Natural killer cell (primary cell): ENCODE data around the gene BAZ1A. TPM values are rescaled to one million over a fixed set of nuclear protein-coding genes. Genes with fewer than 3 reads are reported as not detected.

Experiments
- ATAC-seq, 3 donors: fragments of 150-1000 bp in 2 of 3; fragments of 200-7000 bp in 1 of 3; cut with Tn5 transposase; 1 replicate in 1 of 3; 2 replicates in 2 of 3; pipeline ENCODE4 v1.10.0; 2021; ENCODE audit warnings: mild to moderate bottlenecking in 2 of 3, moderate library complexity in 2 of 3
- DNase-seq, 2 donors: peaks; one replicate each; pipeline versions ENCODE4 v3.0.0 to v3.0.0-alpha.2; 2013 to 2021; ENCODE audit warnings: mixed read lengths in 1 of 2
- H3K27ac ChIP-seq: one replicate; pipeline ENCODE4 v1.5.1; 2013; ENCODE audit warnings: mild to moderate bottlenecking, low read length
- H3K27me3 ChIP-seq: one replicate; pipeline ENCODE4 v1.6.1; 2013; ENCODE audit warnings: low read length; ENCODE audit not compliant: control insufficient read depth, insufficient read depth
- H3K36me3 ChIP-seq: one replicate; pipeline ENCODE4 v1.6.1; 2013; ENCODE audit warnings: low read length; ENCODE audit not compliant: control insufficient read depth, insufficient read depth
- H3K4me1 ChIP-seq: one replicate; pipeline ENCODE4 v1.6.1; 2013; ENCODE audit warnings: low read length; ENCODE audit not compliant: control insufficient read depth, insufficient read depth
- H3K4me3 ChIP-seq: one replicate; pipeline ENCODE4 v1.5.1; 2013; ENCODE audit warnings: low read length
- H3K9me3 ChIP-seq: one replicate; pipeline ENCODE4 v1.6.1; 2013; ENCODE audit warnings: low read length; ENCODE audit not compliant: control insufficient read depth, insufficient read depth
- H3K27ac Mint-ChIP-seq, 2 donors: one replicate each; pipeline ENCODE4 v1.8.0; 2022; ENCODE audit warnings: mild to moderate bottlenecking in 2 of 2, mixed read lengths in 2 of 2, moderate library complexity in 1 of 2
- H3K27me3 Mint-ChIP-seq, 2 donors: one replicate each; pipeline ENCODE4 v1.8.0; 2022; ENCODE audit warnings: low read depth in 2 of 2, mixed read lengths in 2 of 2
- H3K36me3 Mint-ChIP-seq: one replicate; pipeline ENCODE4 v1.8.0; 2022; ENCODE audit warnings: mixed read lengths
- H3K4me1 Mint-ChIP-seq, 2 donors: one replicate each; pipeline ENCODE4 v1.8.0; 2022; ENCODE audit warnings: mixed read lengths in 2 of 2
- H3K4me3 Mint-ChIP-seq: one replicate; pipeline ENCODE4 v1.8.0; 2022; ENCODE audit warnings: mild to moderate bottlenecking, moderate library complexity, mixed read lengths
- H3K9me3 Mint-ChIP-seq, 2 donors: one replicate each; pipeline ENCODE4 v1.8.0; 2022; ENCODE audit warnings: mixed read lengths in 2 of 2
- CTCF ChIP-seq: fragments of 200-600 bp; IDR thresholded peaks from one replicate; pipeline ENCODE4 v1.8.0; 2022; ENCODE audit warnings: antibody characterized with exemption
- WGBS: methylation state at CpG from one replicate; pipeline ENCODE4 v1.1.7; 2013; ENCODE audit warnings: missing lambda C conversion rate; ENCODE audit not compliant: insufficient coverage; 5-methylcytosine and 5-hydroxymethylcytosine counted together
- intact Hi-C: fragments of 100-400 bp; cut with micrococcal nuclease; formaldehyde crosslinking; loops from one replicate; pipeline ENCODE4 v1.14.2; 2022
- total RNA-seq, 4 donors: library from RNA; stranded (reverse); fragments of 120-200 nt in 1 of 4; gene quantifications; one replicate each; pipeline versions ENCODE4 v1.2.3 to v1.2.4, GENCODE V29; 2013 to 2022

The BAZ1A gene
- total RNA-seq, 3 donors from 2014 or later (not counting 1 experiment from before 2014, with no cell fraction given) = 54.6 to 89.5 (median 64.6) TPM

DNA sequence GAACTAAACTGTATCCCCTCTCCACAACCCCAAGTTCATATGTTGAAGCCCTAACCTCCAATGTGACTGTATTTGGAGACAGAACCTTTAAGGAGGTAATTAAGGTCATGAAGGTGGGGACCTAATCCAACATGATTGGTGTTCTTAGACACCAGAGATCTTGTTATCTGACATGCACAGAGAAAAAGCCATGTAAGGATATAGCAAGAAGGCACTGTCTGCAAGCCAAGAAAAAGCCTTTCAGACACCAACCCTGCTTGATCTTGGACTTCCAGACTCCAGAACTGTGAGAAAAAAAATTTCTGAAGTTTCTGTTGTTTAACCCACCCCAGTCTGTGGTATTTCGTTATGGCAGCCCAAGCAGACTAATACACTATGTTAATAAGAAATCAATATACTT is 98.5 kb downstream of the BAZ1A start:
- Histone ChIP-seq H3K9me3 (no peaks in the 10 kb centered on the region), H3K4me1 (no peaks in the 10 kb centered on the region), H3K27ac (no peak overlapping the region), H3K36me3 (peaks cover 60% of the 10 kb centered on the region), H3K27me3 (no peaks in the 10 kb centered on the region), H3K4me3 (no peak overlapping the region)
- Mint-ChIP-seq H3K36me3 (peaks cover 19% of the 10 kb centered on the region), H3K4me3 (no peak overlapping the region), H3K27ac (peak overlapping the region; percentile 41 to 43), H3K4me1 (peaks cover 0 to 6% of the 10 kb centered on the region in 2 donors), H3K9me3 (no peaks in the 10 kb centered on the region), H3K27me3 (no peaks in the 10 kb centered on the region)
- intact Hi-C loops = no loop called here
- WGBS = no CpG with 5 or more reads among the region's 1 CpG
- DNase-seq = no peak
- ATAC-seq = no peak
- TF ChIP-seq CTCF = no peak

DNA sequence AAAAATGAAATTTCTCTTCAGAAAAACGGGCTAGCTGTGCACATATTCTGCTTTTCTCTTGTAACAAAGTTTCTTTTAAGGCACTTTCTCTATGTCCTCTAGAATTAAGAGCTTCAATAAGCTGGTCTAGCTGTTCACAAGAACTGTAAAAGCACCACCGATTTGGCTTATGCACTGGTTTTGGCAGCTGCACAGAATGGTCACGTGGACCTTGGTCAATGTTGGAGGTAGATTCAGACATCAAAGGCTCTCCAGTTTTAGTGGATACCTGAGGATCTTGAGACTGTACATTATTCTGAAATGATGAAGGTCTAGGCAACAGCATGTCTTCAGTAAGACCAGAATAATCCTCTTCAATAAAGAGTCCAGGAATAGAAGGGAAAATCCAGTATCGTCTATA is 99.2 kb downstream of the BAZ1A start:
- Mint-ChIP-seq H3K4me1 (peaks cover 0 to 6% of the 10 kb centered on the region in 2 donors), H3K9me3 (no peaks in the 10 kb centered on the region), H3K27ac (peak overlapping the region; percentile 41 to 43), H3K27me3 (no peaks in the 10 kb centered on the region), H3K4me3 (no peak overlapping the region), H3K36me3 (peaks cover 19% of the 10 kb centered on the region)
- intact Hi-C loops = no loop called here
- Histone ChIP-seq H3K4me3 (no peak overlapping the region), H3K36me3 (peaks cover 60% of the 10 kb centered on the region), H3K27me3 (no peaks in the 10 kb centered on the region), H3K27ac (no peak overlapping the region), H3K9me3 (no peaks in the 10 kb centered on the region), H3K4me1 (no peaks in the 10 kb centered on the region)
- no peak for DNase-seq
- TF ChIP-seq CTCF = no peak
- no peak for ATAC-seq
- 98% methylated on average over 4 of the region's 4 CpGs for WGBS

DNA sequence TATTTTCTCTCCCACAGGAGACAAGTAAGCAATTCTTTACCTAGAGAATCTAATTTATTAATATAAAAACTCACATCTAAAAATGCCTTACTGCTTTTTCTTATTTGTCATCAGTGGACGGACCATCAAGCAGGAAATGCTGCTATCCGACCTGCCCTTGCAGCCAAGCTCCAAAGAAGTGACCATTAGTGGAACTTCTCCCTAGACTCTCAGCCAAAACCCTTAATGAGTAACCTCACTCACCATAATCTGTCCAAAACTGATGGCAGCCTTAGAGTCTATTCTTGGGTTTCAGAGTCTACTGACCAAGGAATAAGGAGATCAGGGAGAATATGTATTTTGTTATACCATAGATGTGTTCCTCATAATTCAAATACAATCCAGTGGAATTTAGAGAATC is 99.8 kb downstream of the BAZ1A start:
- no peak overlapping the region for H3K27ac Mint-ChIP-seq
- 89% methylated on average over 2 of the region's 2 CpGs for WGBS
- H3K9me3 Mint-ChIP-seq = no peaks in the 10 kb centered on the region
- H3K4me3 Mint-ChIP-seq = no peak overlapping the region
- TF ChIP-seq CTCF = no peak
- no peak for ATAC-seq
- H3K4me1 ChIP-seq = no peaks in the 10 kb centered on the region
- intact Hi-C loops = no loop called here
- no peaks in the 10 kb centered on the region for H3K9me3 ChIP-seq
- H3K4me1 Mint-ChIP-seq = peaks cover 0 to 1% of the 10 kb centered on the region in 2 donors
- peaks cover 59% of the 10 kb centered on the region for H3K36me3 ChIP-seq
- H3K36me3 Mint-ChIP-seq = peaks cover 19% of the 10 kb centered on the region
- no peaks in the 10 kb centered on the region for H3K27me3 Mint-ChIP-seq
- DNase-seq = no peak
- H3K4me3 ChIP-seq = no peak overlapping the region
- no peaks in the 10 kb centered on the region for H3K27me3 ChIP-seq
- no peak overlapping the region for H3K27ac ChIP-seq

- peaks cover 48% of the 10 kb centered on the region for H3K36me3 ChIP-seq
- H3K27ac Mint-ChIP-seq = no peak overlapping the region
- ATAC-seq (no peak), DNase-seq (no peak)
- H3K27me3 ChIP-seq = no peaks in the 10 kb centered on the region
- no peak for TF ChIP-seq CTCF
- no peaks in the 10 kb centered on the region for H3K4me1 ChIP-seq
- H3K27me3 Mint-ChIP-seq = no peaks in the 10 kb centered on the region
- intact Hi-C loops = no loop called here
- 91% methylated on average over 1 of the region's 1 CpG for WGBS
- H3K4me3 ChIP-seq = no peak overlapping the region
- H3K4me3 Mint-ChIP-seq = no peak overlapping the region
- H3K27ac ChIP-seq = no peak overlapping the region
- no peaks in the 10 kb centered on the region for H3K9me3 Mint-ChIP-seq
- peaks cover 0 to 5% of the 10 kb centered on the region in 2 donors for H3K4me1 Mint-ChIP-seq
- peaks cover 11% of the 10 kb centered on the region for H3K36me3 Mint-ChIP-seq
- no peaks in the 10 kb centered on the region for H3K9me3 ChIP-seq
Measured at GRCh38 chr14:34770901-34771300, 104.3 kb downstream of the BAZ1A start.
